CD14-positive monocyte (primary cell): ENCODE measurements around the gene BIK. TPM values are rescaled to one million over a fixed set of nuclear protein-coding genes. Genes with fewer than 3 reads are reported as not detected.
A peak's percentile ranks its signal among the peaks of the same experiment; 100 is the strongest.

Source experiments
- DNase-seq, 3 donors: peaks; one replicate each; pipeline ENCODE4 v3.0.0-alpha.2; 2011 to 2022
- H2AFZ ChIP-seq: 2 replicates; pipeline ENCODE4 v1.6.0; 2012; ENCODE audit warnings: mild to moderate bottlenecking, low read depth, low read length, inconsistent platforms; ENCODE audit not compliant: insufficient read depth, poor library complexity, severe bottlenecking
- H3K27ac ChIP-seq, 2 donors: 1 replicate in 1 of 2; 2 replicates in 1 of 2; pipeline ENCODE4 v1.5.1; 2012 to 2013; ENCODE audit warnings: low read length in 2 of 2, control low read depth in 1 of 2, inconsistent platforms in 1 of 2, low read depth in 1 of 2, mild to moderate bottlenecking in 1 of 2
- H3K27me3 ChIP-seq, 2 donors: one replicate each; pipeline versions ENCODE4 v1.6.0 to v1.6.1; 2011 to 2013; ENCODE audit warnings: low read length in 2 of 2; ENCODE audit not compliant: control insufficient read depth in 2 of 2, insufficient read depth in 2 of 2
- H3K36me3 ChIP-seq, 2 donors: replicated peaks in 1 of 2; 1 replicate in 1 of 2; 2 replicates in 1 of 2; pipeline versions ENCODE4 v1.5.1 to v1.6.1; 2012 to 2013; ENCODE audit warnings: low read length in 2 of 2, control low read depth in 1 of 2, inconsistent platforms in 1 of 2, mild to moderate bottlenecking in 1 of 2; ENCODE audit not compliant: insufficient read depth in 2 of 2, control insufficient read depth in 1 of 2
- H3K4me1 ChIP-seq, 2 donors: 1 replicate in 1 of 2; 2 replicates in 1 of 2; pipeline versions ENCODE4 v1.5.1 to v1.6.1; 2012 to 2013; ENCODE audit warnings: low read length in 2 of 2, control low read depth in 1 of 2, inconsistent platforms in 1 of 2, mild to moderate bottlenecking in 1 of 2, moderate library complexity in 1 of 2; ENCODE audit not compliant: insufficient read depth in 2 of 2, control insufficient read depth in 1 of 2
- H3K4me2 ChIP-seq: replicated peaks from 2 replicates; pipeline ENCODE3; 2012; ENCODE audit warnings: low read length, moderate library complexity, mild to moderate bottlenecking; ENCODE audit not compliant: poor library complexity, severe bottlenecking; ENCODE audit errors: extremely low read depth
- H3K4me3 ChIP-seq, 3 experiments: fragments of 200-600 bp in 1 of 3; sonication (generic) in 1 of 3; replicated peaks in 1 of 3; 1 replicate in 2 of 3; 2 replicates in 1 of 3; pipeline ENCODE4 v1.5.1; 2011 to 2013; ENCODE audit warnings: low read length in 3 of 3, mild to moderate bottlenecking in 3 of 3, control low read depth in 2 of 3, low read depth in 2 of 3, inconsistent platforms in 1 of 3, moderate library complexity in 1 of 3
- H3K79me2 ChIP-seq: 2 replicates; pipeline ENCODE4 v1.6.0; 2012; ENCODE audit warnings: mild to moderate bottlenecking, control low read depth, inconsistent platforms, low read length, moderate library complexity; ENCODE audit not compliant: insufficient read depth
- H3K9ac ChIP-seq: 2 replicates; pipeline ENCODE4 v1.6.0; 2017; ENCODE audit warnings: low read length, mild to moderate bottlenecking; ENCODE audit not compliant: insufficient read depth, poor library complexity, severe bottlenecking
- H3K9me3 ChIP-seq, 2 donors: replicated peaks in 1 of 2; 1 replicate in 1 of 2; 2 replicates in 1 of 2; pipeline versions ENCODE4 v1.5.1 to v1.6.1; 2012 to 2013; ENCODE audit warnings: low read length in 2 of 2, control low read depth in 1 of 2; ENCODE audit not compliant: control insufficient read depth in 1 of 2, insufficient read depth in 1 of 2
- H4K20me1 ChIP-seq: 2 replicates; pipeline ENCODE4 v1.6.0; 2012; ENCODE audit warnings: mild to moderate bottlenecking, low read length, control low read depth, moderate library complexity; ENCODE audit not compliant: insufficient read depth
- H3K27ac Mint-ChIP-seq, 7 donors: one replicate each; pipeline ENCODE4 v1.8.0; 2020; ENCODE audit warnings: mild to moderate bottlenecking in 7 of 7, mixed read lengths in 7 of 7, moderate library complexity in 6 of 7, inconsistent platforms in 2 of 7
- H3K27me3 Mint-ChIP-seq, 3 donors: one replicate each; pipeline ENCODE4 v1.8.0; 2021 to 2022; ENCODE audit warnings: low read depth in 3 of 3, mild to moderate bottlenecking in 3 of 3, mixed read lengths in 3 of 3, moderate library complexity in 3 of 3, inconsistent platforms in 1 of 3
- H3K36me3 Mint-ChIP-seq, 2 donors: one replicate each; pipeline ENCODE4 v1.8.0; 2020; ENCODE audit warnings: mixed read lengths in 2 of 2, inconsistent platforms in 1 of 2, mild to moderate bottlenecking in 1 of 2
- H3K4me1 Mint-ChIP-seq: one replicate; pipeline ENCODE4 v1.8.0; 2020; ENCODE audit warnings: mild to moderate bottlenecking, mixed read lengths
- H3K4me3 Mint-ChIP-seq, 2 donors: one replicate each; pipeline ENCODE4 v1.8.0; 2020; ENCODE audit warnings: mild to moderate bottlenecking in 2 of 2, mixed read lengths in 2 of 2, moderate library complexity in 1 of 2
- H3K9me3 Mint-ChIP-seq, 7 donors: one replicate each; pipeline ENCODE4 v1.8.0; 2020 to 2022; ENCODE audit warnings: mixed read lengths in 7 of 7, mild to moderate bottlenecking in 6 of 7, moderate library complexity in 6 of 7, inconsistent platforms in 2 of 7
- WGBS: methylation state at CpG from one replicate; pipeline ENCODE4 v1.1.5; 2013; ENCODE audit warnings: missing lambda C conversion rate; ENCODE audit not compliant: insufficient coverage; 5-methylcytosine and 5-hydroxymethylcytosine counted together
- intact Hi-C, 2 donors: fragments of 100-400 bp; cut with micrococcal nuclease; formaldehyde crosslinking; loops; one replicate each; pipeline versions ENCODE4 v1.15.0 to v1.15.1; 2023
- polyA plus RNA-seq, 3 donors: library from polyadenylated mRNA; depleted of rRNA in 1 of 3; unstranded in 2 of 3; stranded (reverse) in 1 of 3; fragments of 300-500 nt in 2 of 3; fragments of >200 nt in 1 of 3; fragmentation: Illumina TruSeq in 2 of 3; gene quantifications; 1 replicate in 2 of 3; 2 replicates in 1 of 3; pipeline ENCODE4 v1.2.3, GENCODE V29; 2012 to 2021
- TF ChIP-seq, protein P1 (sequence below): fragments of 200-600 bp; IDR thresholded peaks from one replicate; pipeline ENCODE4 v1.8.0; 2022; ENCODE audit warnings: antibody characterized with exemption, mild to moderate bottlenecking

Gene BIK
- polyA plus RNA-seq, 3 donors: 0.96 to 3.1 (median 3.1) TPM

DNA sequence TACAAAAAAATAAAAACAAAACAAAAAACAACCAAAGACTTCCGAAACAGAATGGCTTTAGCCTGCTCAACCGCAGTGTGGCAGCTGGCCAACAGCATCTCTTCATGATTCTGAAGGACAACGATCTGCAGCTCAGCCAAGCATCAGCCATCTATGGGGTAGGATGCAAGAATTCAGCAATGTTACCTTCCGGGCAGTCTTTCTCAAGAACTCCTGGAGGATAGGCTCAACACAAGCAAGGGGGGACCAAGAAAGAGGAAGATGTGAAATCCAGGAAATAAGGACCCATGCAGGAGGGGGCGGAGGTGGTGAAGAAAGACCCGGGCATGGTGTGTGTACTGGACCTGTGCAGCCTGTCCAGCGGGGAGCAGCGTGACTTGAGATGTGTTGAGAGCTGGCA lies 37.3 kb downstream of the BIK start:
- Histone ChIP-seq H3K27ac (peak overlapping the region; percentile 80 to 93), H3K9me3 (no peaks in the 10 kb centered on the region), H3K27me3 (no peaks in the 10 kb centered on the region), H3K4me1 (peaks cover 55 to 79% of the 10 kb centered on the region in 2 donors), H3K4me3 (peak overlapping the region in 2 of 3 experiments; percentile 5 to 65), H3K79me2 (peaks cover 32% of the 10 kb centered on the region), H2AFZ (no peak overlapping the region), H4K20me1 (peaks cover 5% of the 10 kb centered on the region), H3K36me3 (no peaks in the 10 kb centered on the region), H3K9ac (no peak overlapping the region), H3K4me2 (peak overlapping the region; percentile 69)
- Mint-ChIP-seq H3K36me3 (no peaks in the 10 kb centered on the region), H3K27me3 (no peaks in the 10 kb centered on the region), H3K27ac (peak overlapping the region; percentile 95 to 99 (median 98)), H3K4me1 (peaks cover 59% of the 10 kb centered on the region), H3K4me3 (peak overlapping the region; percentile 68 to 80), H3K9me3 (peaks cover 0 to 2% (median 0%) of the 10 kb centered on the region in 7 donors)
- TF ChIP-seq, protein P1, sequence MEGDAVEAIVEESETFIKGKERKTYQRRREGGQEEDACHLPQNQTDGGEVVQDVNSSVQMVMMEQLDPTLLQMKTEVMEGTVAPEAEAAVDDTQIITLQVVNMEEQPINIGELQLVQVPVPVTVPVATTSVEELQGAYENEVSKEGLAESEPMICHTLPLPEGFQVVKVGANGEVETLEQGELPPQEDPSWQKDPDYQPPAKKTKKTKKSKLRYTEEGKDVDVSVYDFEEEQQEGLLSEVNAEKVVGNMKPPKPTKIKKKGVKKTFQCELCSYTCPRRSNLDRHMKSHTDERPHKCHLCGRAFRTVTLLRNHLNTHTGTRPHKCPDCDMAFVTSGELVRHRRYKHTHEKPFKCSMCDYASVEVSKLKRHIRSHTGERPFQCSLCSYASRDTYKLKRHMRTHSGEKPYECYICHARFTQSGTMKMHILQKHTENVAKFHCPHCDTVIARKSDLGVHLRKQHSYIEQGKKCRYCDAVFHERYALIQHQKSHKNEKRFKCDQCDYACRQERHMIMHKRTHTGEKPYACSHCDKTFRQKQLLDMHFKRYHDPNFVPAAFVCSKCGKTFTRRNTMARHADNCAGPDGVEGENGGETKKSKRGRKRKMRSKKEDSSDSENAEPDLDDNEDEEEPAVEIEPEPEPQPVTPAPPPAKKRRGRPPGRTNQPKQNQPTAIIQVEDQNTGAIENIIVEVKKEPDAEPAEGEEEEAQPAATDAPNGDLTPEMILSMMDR: no peak
- intact Hi-C loops: no loop called here
- peak; percentile 57 to 81 (median 78) for DNase-seq
- WGBS: 0% methylated on average over 4 of the region's 8 CpGs

DNA sequence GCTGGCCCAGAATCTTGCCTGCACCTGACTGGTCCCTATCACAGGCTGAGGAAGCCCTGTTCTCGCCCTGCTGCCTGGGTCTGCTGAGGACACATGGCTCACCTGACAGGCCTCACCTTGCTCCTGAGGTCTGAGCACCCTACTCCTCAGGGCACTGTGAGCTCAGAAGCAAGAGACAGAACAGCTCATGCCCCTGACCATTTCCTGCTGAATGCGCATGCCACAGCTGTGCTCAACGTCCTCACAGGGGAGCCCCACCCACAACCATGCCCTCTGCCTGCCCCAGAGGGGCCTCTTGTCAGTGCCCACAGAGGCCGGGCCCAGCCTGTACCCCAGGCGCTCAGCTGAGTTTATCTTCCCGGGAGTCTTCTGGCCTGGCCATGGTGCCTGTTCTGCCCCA lies 38.0 kb downstream of the BIK start:
- H3K27ac ChIP-seq: peak overlapping the region; percentile 80 to 93
- H3K4me1 Mint-ChIP-seq: peaks cover 59% of the 10 kb centered on the region

More for the DNA sequence above, 38.0 kb downstream of the BIK start:
- Histone ChIP-seq H3K27me3 (no peaks in the 10 kb centered on the region), H3K4me3 (peak overlapping the region in 1 of 3 experiments; percentile 65), H3K4me1 (peaks cover 53 to 80% of the 10 kb centered on the region in 2 donors), H3K4me2 (peak overlapping the region; percentile 69), H3K36me3 (no peaks in the 10 kb centered on the region), H3K9me3 (no peaks in the 10 kb centered on the region), H2AFZ (peak overlapping the region; percentile 73), H3K79me2 (peaks cover 38% of the 10 kb centered on the region), H3K9ac (peak overlapping the region; percentile 32), H4K20me1 (peaks cover 5% of the 10 kb centered on the region)
- H3K36me3 Mint-ChIP-seq: no peaks in the 10 kb centered on the region
- H3K9me3 Mint-ChIP-seq: peaks cover 0 to 2% (median 0%) of the 10 kb centered on the region in 7 donors
- peak overlapping the region; percentile 68 to 80 for H3K4me3 Mint-ChIP-seq
- H3K27me3 Mint-ChIP-seq: no peaks in the 10 kb centered on the region
- WGBS: 8% methylated on average over 6 of the region's 6 CpGs
- intact Hi-C loops: no loop called here
- TF ChIP-seq, protein P1: no peak
- peak; percentile 51 to 72 (median 71) for DNase-seq
- H3K27ac Mint-ChIP-seq: peak overlapping the region; percentile 95 to 99 (median 98)
